HCT116 (cell line): Measurements from ENCODE around the gene PLA2G4B. TPM values are rescaled to one million over a fixed set of nuclear protein-coding genes. Genes with fewer than 3 reads are reported as not detected.

Experiments used
- ATAC-seq: fragments of 200-7000 bp; cut with Tn5 transposase; 2 replicates; pipeline ENCODE4 v1.9.1; 2020; ENCODE audit warnings: mild to moderate bottlenecking, moderate library complexity
- BruUV-seq: library from RNA; stranded (reverse); fragments of 400-500 nt; replicated peaks from 2 replicates; lab custom pipeline; 2021; lab: Mats Ljungman, UMichigan
- CTCF ChIA-PET: fragments of 300-600 bp; sonication (Branson Sonifier 250); formaldehyde crosslinking; loops from one replicate; lab custom pipeline; 2021; ENCODE audit warnings: antibody characterized with exemption; lab: Charles Lee
- POLR2A ChIA-PET: fragments of 300-600, 350-600 bp; sonication (Branson Sonifier 250); formaldehyde crosslinking; loops from one replicate; lab custom pipeline; 2021; ENCODE audit warnings: antibody characterized with exemption; lab: Charles Lee
- RAD21 ChIA-PET, 2 experiments: fragments of 300-600 bp; sonication (Branson Sonifier 250); formaldehyde crosslinking; loops; one replicate each; lab custom pipeline; 2023; ENCODE audit warnings: low total read pairs in 2 of 2; ENCODE audit not compliant: uncharacterized antibody in 2 of 2, unreplicated experiment in 2 of 2, low non-redundant PET in 1 of 2; lab: Charles Lee
- DNase-seq: peaks from one replicate; pipeline ENCODE4 v3.0.0-alpha.2; 2010; ENCODE audit warnings: low read depth, low spot score
- H2AFZ ChIP-seq: fragments of 200-600 bp; shearing (Covaris generic), sonication (generic); 2 replicates; pipeline ENCODE4 v1.6.1; 2017; ENCODE audit warnings: low read depth, mixed run types, mixed read lengths, antibody characterized with exemption, low read length; ENCODE audit not compliant: poor library complexity, severe bottlenecking
- H3K27ac ChIP-seq: 2 replicates; pipeline ENCODE4 v1.5.1; 2012; ENCODE audit warnings: low read depth, low read length
- H3K27me3 ChIP-seq: fragments of 200-600 bp; sonication (generic); 2 replicates; pipeline ENCODE4 v1.6.1; 2016; ENCODE audit warnings: mixed run types, low read length, mixed read lengths; ENCODE audit not compliant: insufficient read depth
- H3K36me3 ChIP-seq, 2 experiments: fragments of 200-500 bp in 1 of 2; fragments of 200-600 bp in 1 of 2; sonication (Bioruptor generic) in 1 of 2; sonication (generic) in 1 of 2; 2 replicates each; pipeline versions ENCODE4 v1.5.1 to v1.6.1; 2014 to 2016; ENCODE audit warnings: low read length in 2 of 2, inconsistent platforms in 1 of 2, mixed read lengths in 1 of 2, mixed run types in 1 of 2; ENCODE audit not compliant: insufficient read depth in 2 of 2, control insufficient read depth in 1 of 2
- H3K4me1 ChIP-seq, 2 experiments: fragments of 200-600 bp in 1 of 2; sonication (generic) in 1 of 2; 2 replicates each; pipeline versions ENCODE4 v1.5.1 to v1.6.1; 2012 to 2017; ENCODE audit warnings: low read length in 2 of 2, inconsistent platforms in 1 of 2, mild to moderate bottlenecking in 1 of 2, mixed read lengths in 1 of 2, mixed run types in 1 of 2, moderate library complexity in 1 of 2; ENCODE audit not compliant: insufficient read depth in 2 of 2, control insufficient read depth in 1 of 2
- H3K4me2 ChIP-seq: fragments of 200-600 bp; sonication (generic); 2 replicates; pipeline ENCODE4 v1.6.1; 2017; ENCODE audit warnings: mixed run types, low read length, mixed read lengths
- H3K4me3 ChIP-seq, 2 experiments: fragments of 200-600 bp in 1 of 2; sonication (generic) in 1 of 2; replicated peaks in 1 of 2; 2 replicates each; pipeline ENCODE4 v1.5.1; 2011 to 2016; ENCODE audit warnings: low read length in 2 of 2, control low read depth in 1 of 2, low read depth in 1 of 2, mild to moderate bottlenecking in 1 of 2, mixed read lengths in 1 of 2, mixed run types in 1 of 2
- H3K79me2 ChIP-seq: fragments of 200-600 bp; sonication (generic); 2 replicates; pipeline ENCODE4 v1.6.1; 2017; ENCODE audit warnings: mild to moderate bottlenecking, mixed run types, low read length, moderate library complexity, mixed read lengths; ENCODE audit not compliant: insufficient read depth
- H3K9ac ChIP-seq: fragments of 200-600 bp; sonication (generic); 2 replicates; pipeline ENCODE4 v1.6.1; 2016; ENCODE audit warnings: low read length, mixed read lengths
- H3K9me2 ChIP-seq: fragments of 200-600 bp; sonication (generic), shearing (Covaris generic); 2 replicates; pipeline ENCODE4 v1.6.1; 2017; ENCODE audit warnings: mixed run types, mild to moderate bottlenecking, moderate library complexity; ENCODE audit not compliant: insufficient read depth
- H3K9me3 ChIP-seq, 2 experiments: fragments of 200-500 bp in 1 of 2; fragments of 200-600 bp in 1 of 2; sonication (Bioruptor generic) in 1 of 2; sonication (generic) in 1 of 2; 2 replicates each; pipeline ENCODE4 v1.6.1; 2014 to 2017; ENCODE audit warnings: low read length in 2 of 2, mixed read lengths in 2 of 2, inconsistent platforms in 1 of 2, low read depth in 1 of 2, mild to moderate bottlenecking in 1 of 2, mixed run types in 1 of 2, moderate library complexity in 1 of 2; ENCODE audit not compliant: control insufficient read depth in 1 of 2, insufficient read depth in 1 of 2
- H4K20me1 ChIP-seq: fragments of 200-600 bp; sonication (generic), shearing (Covaris generic); 2 replicates; pipeline ENCODE4 v1.6.1; 2017; ENCODE audit warnings: mixed run types, mild to moderate bottlenecking, moderate library complexity; ENCODE audit not compliant: insufficient read depth
- ELF1 ChIP-seq: IDR thresholded peaks from 2 replicates; pipeline ENCODE4 v1.6.1; 2012; ENCODE audit warnings: low read depth, borderline replicate concordance
- POLR2A ChIP-seq: IDR thresholded peaks from 2 replicates; pipeline ENCODE4 v1.7.0; 2011; ENCODE audit warnings: borderline replicate concordance; ENCODE audit not compliant: insufficient read depth, insufficient read length; ENCODE audit errors: extremely low read depth
- POLR2AphosphoS5 ChIP-seq: IDR thresholded peaks from 2 replicates; pipeline ENCODE4 v1.6.1; 2011; ENCODE audit warnings: mild to moderate bottlenecking, low read depth, low read length, moderate library complexity
- YY1 ChIP-seq: IDR thresholded peaks from 2 replicates; pipeline ENCODE4 v1.6.1; 2011; ENCODE audit warnings: low read length, low read depth, moderate library complexity, mild to moderate bottlenecking; ENCODE audit not compliant: insufficient replicate concordance; ENCODE audit errors: extremely low read depth
- intact Hi-C: fragments of 100-400 bp; cut with micrococcal nuclease; formaldehyde crosslinking; loops from 2 replicates; pipeline ENCODE4 v1.10.0; 2022
- total RNA-seq: library from RNA; stranded (reverse); gene quantifications from one replicate; pipeline ENCODE4 v1.2.1, GENCODE V29; 2021; ENCODE audit not compliant: unreplicated experiment
- TF ChIP-seq, protein P1 (sequence below), 3 experiments: fragments of 200-600 bp in 1 of 3; sonication (generic) in 1 of 3; IDR thresholded peaks in 2 of 3; conservative IDR thresholded peaks in 1 of 3; 2 replicates each; pipeline ENCODE4 v1.5.1; 2012 to 2017; ENCODE audit warnings: low read depth in 2 of 3, low read length in 2 of 3, antibody characterized with exemption in 1 of 3, borderline replicate concordance in 1 of 3, control low read depth in 1 of 3, mild to moderate bottlenecking in 1 of 3, mixed read lengths in 1 of 3, mixed run types in 1 of 3, moderate library complexity in 1 of 3; ENCODE audit not compliant: insufficient read depth in 1 of 3
- TF ChIP-seq, protein P2 (sequence below): IDR thresholded peaks from 2 replicates; pipeline ENCODE4 v1.6.1; 2012

The PLA2G4B gene
- total RNA-seq, 1 experiment from 2014 or later = 4.7 TPM

DNA sequence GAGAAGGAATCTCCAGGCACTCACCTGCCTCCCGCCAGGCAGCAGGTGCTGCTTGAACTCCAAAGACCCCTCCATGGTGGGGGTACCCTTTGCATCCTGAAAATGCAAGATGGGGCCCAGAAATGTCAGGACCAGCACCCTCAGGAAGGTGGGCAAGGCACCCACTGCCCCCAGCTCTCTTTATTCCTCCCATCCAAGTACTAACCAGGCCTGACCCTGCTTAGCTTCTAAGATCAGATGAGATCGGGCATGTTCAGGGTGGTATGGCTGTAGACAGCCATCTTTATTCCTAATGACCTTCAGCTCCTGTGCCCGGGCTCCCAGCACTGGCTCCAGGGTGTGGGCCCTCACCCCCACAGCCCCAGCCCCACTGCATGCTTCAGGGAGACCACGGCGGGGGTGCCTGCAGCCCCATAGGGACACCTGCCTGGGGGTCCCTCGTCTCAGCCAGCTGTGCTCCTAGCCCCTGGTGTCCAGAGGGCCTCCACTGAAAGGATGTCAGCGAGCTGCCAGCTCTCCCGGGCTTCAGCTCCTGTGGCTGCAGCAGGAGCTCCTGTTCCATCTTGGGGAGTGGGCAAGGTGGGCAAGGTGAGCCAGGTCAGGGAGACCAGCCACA, 13.2 kb downstream of the PLA2G4B start (continued):
- TF ChIP-seq YY1 (no peak), ELF1 (no peak)
- TF ChIP-seq, protein P1, sequence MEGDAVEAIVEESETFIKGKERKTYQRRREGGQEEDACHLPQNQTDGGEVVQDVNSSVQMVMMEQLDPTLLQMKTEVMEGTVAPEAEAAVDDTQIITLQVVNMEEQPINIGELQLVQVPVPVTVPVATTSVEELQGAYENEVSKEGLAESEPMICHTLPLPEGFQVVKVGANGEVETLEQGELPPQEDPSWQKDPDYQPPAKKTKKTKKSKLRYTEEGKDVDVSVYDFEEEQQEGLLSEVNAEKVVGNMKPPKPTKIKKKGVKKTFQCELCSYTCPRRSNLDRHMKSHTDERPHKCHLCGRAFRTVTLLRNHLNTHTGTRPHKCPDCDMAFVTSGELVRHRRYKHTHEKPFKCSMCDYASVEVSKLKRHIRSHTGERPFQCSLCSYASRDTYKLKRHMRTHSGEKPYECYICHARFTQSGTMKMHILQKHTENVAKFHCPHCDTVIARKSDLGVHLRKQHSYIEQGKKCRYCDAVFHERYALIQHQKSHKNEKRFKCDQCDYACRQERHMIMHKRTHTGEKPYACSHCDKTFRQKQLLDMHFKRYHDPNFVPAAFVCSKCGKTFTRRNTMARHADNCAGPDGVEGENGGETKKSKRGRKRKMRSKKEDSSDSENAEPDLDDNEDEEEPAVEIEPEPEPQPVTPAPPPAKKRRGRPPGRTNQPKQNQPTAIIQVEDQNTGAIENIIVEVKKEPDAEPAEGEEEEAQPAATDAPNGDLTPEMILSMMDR (IDR thresholded peaks at IDR 0.05 in 2 of 3, conservative IDR thresholded peaks at IDR 0.05 in 1 of 3; ENCODE audit: borderline replicate concordance in 1 of 3, insufficient read depth in 1 of 3, low read depth in 2 of 3, low read length in 2 of 3) = no peak
- TF ChIP-seq, all 23 proteins: peak for 0

DNA sequence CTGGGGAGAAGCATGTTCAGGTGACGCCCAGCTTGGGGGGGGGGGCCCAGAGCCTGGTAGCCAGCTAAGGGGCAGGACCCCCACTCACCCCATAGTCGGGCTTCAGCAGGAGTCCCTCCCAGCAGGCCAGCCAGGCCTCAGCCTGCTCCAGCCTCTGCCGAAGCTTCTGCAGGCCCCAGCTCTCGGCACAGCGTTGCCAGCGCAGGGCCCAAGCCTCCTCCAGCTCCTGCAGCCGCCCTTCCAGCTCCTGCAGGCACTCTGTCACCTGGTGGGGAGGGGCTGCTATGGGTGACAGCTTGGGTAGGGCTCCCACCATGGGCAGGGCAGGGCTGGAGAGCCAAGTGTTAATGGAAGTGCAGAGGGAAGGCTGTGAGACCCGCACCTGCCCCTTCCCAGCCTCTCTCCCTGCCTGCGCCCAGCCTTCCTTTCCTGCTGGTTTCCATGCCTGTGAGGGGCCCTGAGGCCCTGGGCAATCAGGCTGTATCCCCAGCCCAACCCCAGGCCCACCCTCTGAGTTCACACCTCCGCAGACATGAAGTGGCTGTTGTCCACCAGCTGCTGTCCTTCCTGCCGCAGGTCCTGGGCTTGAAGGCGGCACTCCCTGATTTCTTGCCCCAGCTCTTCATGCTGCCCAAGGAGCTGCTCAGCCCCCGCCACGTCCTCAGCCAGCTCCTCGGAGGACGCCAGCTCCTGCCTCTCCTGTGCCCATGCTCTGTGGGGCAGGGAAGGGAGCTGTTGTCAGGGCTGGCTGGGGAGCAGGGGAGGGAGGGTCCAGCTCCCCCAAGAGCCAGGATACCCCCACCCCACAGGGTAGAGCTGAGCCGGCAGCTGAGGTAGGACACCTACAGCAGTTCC, 14.3 kb downstream of the PLA2G4B start:
- intact Hi-C loops = no loop called here
- ChIA-PET RAD21 (no interaction called here), POLR2A (interaction anchor here (0.7 kb wide), 1 partner anchor 79 kb away, joined by 3 read pairs; the partner anchor contains the start of gene MAPKBP1), CTCF (no interaction called here)
- Histone ChIP-seq H3K9me2 (no peaks in the 10 kb centered on the region), H4K20me1 (no peaks in the 10 kb centered on the region), H2AFZ (no peak overlapping the region), H3K36me3 (no peaks in the 10 kb centered on the region), H3K9me3 (no peaks in the 10 kb centered on the region), H3K4me2 (no peak overlapping the region), H3K4me3 (no peak overlapping the region), H3K4me1 (no peaks in the 10 kb centered on the region), H3K9ac (no peak overlapping the region), H3K27ac (no peak overlapping the region), H3K79me2 (no peaks in the 10 kb centered on the region), H3K27me3 (no peaks in the 10 kb centered on the region)
- no peak for ATAC-seq
- TF ChIP-seq, protein P2, sequence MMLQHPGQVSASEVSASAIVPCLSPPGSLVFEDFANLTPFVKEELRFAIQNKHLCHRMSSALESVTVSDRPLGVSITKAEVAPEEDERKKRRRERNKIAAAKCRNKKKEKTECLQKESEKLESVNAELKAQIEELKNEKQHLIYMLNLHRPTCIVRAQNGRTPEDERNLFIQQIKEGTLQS = no peak
- TF ChIP-seq POLR2A (no peak), POLR2AphosphoS5 (no peak)
- no TSS peak for BruUV-seq
- no peak for DNase-seq
